GM18511 (cell line): ENCODE data around the gene KY.

ENCODE experiments used
- ATAC-seq: cut with Tn5 transposase; IDR thresholded peaks from one replicate; pipeline ENCODE4 v1.9.1; 2021; ENCODE audit warnings: mild to moderate bottlenecking, moderate library complexity; ENCODE audit not compliant: unreplicated experiment

KY gene

DNA sequence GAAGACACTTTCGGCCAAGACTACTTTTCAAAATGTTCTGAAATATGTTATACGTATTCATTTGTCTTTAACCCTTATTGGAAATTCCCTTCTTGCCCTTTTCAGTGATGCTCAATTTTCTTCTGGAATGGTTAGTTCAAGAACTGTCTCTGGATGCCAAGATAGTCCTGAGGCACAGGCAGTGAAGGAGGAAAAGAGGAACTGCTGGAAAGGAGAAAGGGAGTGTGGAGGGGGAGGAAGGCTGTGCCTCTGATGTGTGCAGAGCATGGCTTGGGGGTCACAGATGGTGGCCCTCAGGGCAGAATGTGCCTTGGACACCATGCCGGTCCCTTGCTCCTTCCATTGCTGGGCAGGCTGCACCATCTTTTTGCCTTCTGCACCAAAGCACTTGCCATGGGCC is 91.2 kb downstream of the KY start:
- no peak for ATAC-seq
